K562 (cell line): Measurements from ENCODE around the gene ADAMTS14. TPM values are rescaled to one million over a fixed set of nuclear protein-coding genes. Genes with fewer than 3 reads are reported as not detected.
A peak's percentile ranks its signal among the peaks of the same experiment; 100 is the strongest.

ENCODE experiments used
- ATAC-seq: fragments of 200-7000 bp; cut with Tn5 transposase; 3 replicates; pipeline ENCODE4 v1.9.1; 2020; ENCODE audit warnings: moderate library complexity
- BruUV-seq: library from RNA; stranded (reverse); fragments of 400-500 nt; replicated peaks from 2 replicates; lab custom pipeline; 2021; lab: Mats Ljungman, UMichigan
- CTCF ChIA-PET: fragments of 300-600 bp; formaldehyde crosslinking; extraction: SDS; loops from one replicate; lab custom pipeline; 2021; ENCODE audit warnings: low intra/inter-chr PET ratio; lab: Yijun Ruan, JAX
- POLR2A ChIA-PET: fragments of 300-600, 350-650 bp; sonication (Branson Sonifier 250); formaldehyde crosslinking; extraction: SDS; loops from one replicate; lab custom pipeline; 2021; ENCODE audit warnings: antibody characterized with exemption, inconsistent platforms; lab: Yijun Ruan, JAX
- DNase-seq, 4 experiments: peaks; one replicate each; pipeline versions ENCODE4 v3.0.0 to v3.0.0-alpha.2; 2011 to 2018; ENCODE audit warnings: low spot score in 3 of 4, mixed read lengths in 3 of 4; ENCODE audit errors: extremely low read depth in 1 of 4
- FAIRE-seq: peaks from 2 replicates; lab custom pipeline; 2011; peaks lifted over from hg19 to GRCh38; lab: Jason Lieb, UNC
- H2AFZ ChIP-seq: 2 replicates; pipeline ENCODE4 v1.6.0; 2011; ENCODE audit warnings: low read depth, low read length, control low read depth, inconsistent platforms
- H3K27ac ChIP-seq: fragments of 200-600 bp; 3 replicates; pipeline ENCODE4 v1.8.0; 2011; ENCODE audit warnings: low read depth, mild to moderate bottlenecking, control low read depth, inconsistent platforms, low read length, moderate library complexity, mixed read lengths; ENCODE audit errors: extremely low read depth
- H3K27me3 ChIP-seq, 2 experiments: fragments of 300-600 bp in 1 of 2; 2 replicates in 1 of 2; 3 replicates in 1 of 2; pipeline versions ENCODE4 v1.6.0 to v1.8.0; 2011; ENCODE audit warnings: inconsistent platforms in 2 of 2, low read length in 2 of 2, mild to moderate bottlenecking in 1 of 2, mixed read lengths in 1 of 2, moderate library complexity in 1 of 2; ENCODE audit not compliant: control insufficient read depth in 2 of 2, insufficient read depth in 2 of 2
- H3K36me3 ChIP-seq: fragments of 300-600 bp; 3 replicates; pipeline ENCODE4 v1.8.0; 2011; ENCODE audit warnings: mild to moderate bottlenecking, low read length, inconsistent platforms; ENCODE audit not compliant: control insufficient read depth, insufficient read depth
- H3K4me1 ChIP-seq, 2 experiments: fragments of 200-600 bp in 1 of 2; replicated peaks in 1 of 2; 2 replicates in 1 of 2; 3 replicates in 1 of 2; pipeline versions ENCODE4 v1.5.1 to v1.8.0; 2011; ENCODE audit warnings: inconsistent platforms in 2 of 2, low read length in 2 of 2, mild to moderate bottlenecking in 1 of 2, mixed read lengths in 1 of 2, moderate library complexity in 1 of 2; ENCODE audit not compliant: control insufficient read depth in 2 of 2, insufficient read depth in 2 of 2
- H3K4me2 ChIP-seq: 2 replicates; pipeline ENCODE4 v1.6.1; 2011; ENCODE audit warnings: low read length, control low read depth, inconsistent platforms, mixed read lengths; ENCODE audit not compliant: insufficient read depth
- H3K4me3 ChIP-seq: fragments of 200-600 bp; sonication (generic), shearing (Covaris generic); 2 replicates; pipeline ENCODE4 v1.5.1; 2016; ENCODE audit warnings: control low read depth, inconsistent platforms
- H3K79me2 ChIP-seq: fragments of 200-600 bp; 3 replicates; pipeline ENCODE4 v1.8.0; 2011; ENCODE audit warnings: low read length, inconsistent platforms; ENCODE audit not compliant: control insufficient read depth, insufficient read depth
- H3K9ac ChIP-seq, 2 experiments: 2 replicates each; pipeline versions ENCODE4 v1.6.0 to v1.6.1; 2011; ENCODE audit warnings: low read depth in 2 of 2, low read length in 2 of 2, control low read depth in 1 of 2, inconsistent platforms in 1 of 2, mild to moderate bottlenecking in 1 of 2, mixed read lengths in 1 of 2; ENCODE audit not compliant: insufficient read depth in 1 of 2
- H3K9me1 ChIP-seq: one replicate; pipeline ENCODE4 v1.6.0; 2011; ENCODE audit warnings: inconsistent platforms, mild to moderate bottlenecking, low read length, moderate library complexity; ENCODE audit not compliant: control insufficient read depth, insufficient read depth
- H3K9me3 ChIP-seq: replicated peaks from 2 replicates; pipeline ENCODE4 v1.5.1; 2011; ENCODE audit warnings: low read depth, low read length, inconsistent platforms; ENCODE audit not compliant: control insufficient read depth, insufficient read depth
- H4K20me1 ChIP-seq: replicated peaks from 2 replicates; pipeline ENCODE4 v1.6.1; 2011; ENCODE audit warnings: low read length, inconsistent platforms, mixed read lengths; ENCODE audit not compliant: control insufficient read depth, insufficient read depth
- ADNP ChIP-seq: fragments of 200-800 bp; sonication (Bioruptor generic); IDR thresholded peaks from 2 replicates; pipeline ENCODE4 v1.6.1; 2016; ENCODE audit warnings: missing genetic modification characterization, missing compliant biosample characterization
- ATF1 ChIP-seq, 2 experiments: fragments of 450-650 bp in 1 of 2; IDR thresholded peaks; 2 replicates each; pipeline ENCODE4 v1.6.1; 2016; ENCODE audit warnings: missing compliant biosample characterization in 1 of 2, missing genetic modification characterization in 1 of 2
- CLOCK ChIP-seq: fragments of 250-450 bp; sonication (Bioruptor Pico); IDR thresholded peaks from 2 replicates; pipeline ENCODE4 v1.4.0; 2020; ENCODE audit warnings: mild to moderate bottlenecking, moderate library complexity, borderline replicate concordance
- CREM ChIP-seq: IDR thresholded peaks from 2 replicates; pipeline ENCODE4 v1.6.1; 2014; ENCODE audit warnings: antibody characterized with exemption, low read depth
- DPF2 ChIP-seq: fragments of 450-650 bp; IDR thresholded peaks from 2 replicates; pipeline ENCODE4 v1.6.1; 2016
- ELK3 ChIP-seq: fragments of 450-650 bp; formaldehyde crosslinking; IDR thresholded peaks from 2 replicates; pipeline ENCODE4 v1.4.0; 2020; ENCODE audit warnings: mild to moderate bottlenecking
- ESRRA ChIP-seq: fragments of 450-650 bp; IDR thresholded peaks from 2 replicates; pipeline ENCODE4 v1.6.1; 2014; ENCODE audit warnings: low read depth, mild to moderate bottlenecking, moderate library complexity, borderline replicate concordance
- KDM2B ChIP-seq: fragments of 250-450 bp; sonication (Bioruptor Pico); IDR thresholded peaks from 2 replicates; pipeline ENCODE4 v1.8.0; 2021; ENCODE audit warnings: mild to moderate bottlenecking, moderate library complexity
- MAZ ChIP-seq, 2 experiments: fragments of 450-650 bp in 1 of 2; sonication (generic) in 1 of 2; formaldehyde crosslinking; IDR thresholded peaks in 1 of 2; conservative IDR thresholded peaks in 1 of 2; 2 replicates each; pipeline versions ENCODE4 v1.4.0 to v1.5.0; 2020; ENCODE audit warnings: mild to moderate bottlenecking in 1 of 2, missing genetic modification reagents in 1 of 2
- MYBL2 ChIP-seq, 2 experiments: fragments of 450-650 bp in 1 of 2; sonication (generic) in 1 of 2; formaldehyde crosslinking in 1 of 2; IDR thresholded peaks; 2 replicates each; pipeline versions ENCODE4 v1.6.1 to v1.8.1; 2017 to 2022; ENCODE audit warnings: borderline replicate concordance in 1 of 2, inconsistent platforms in 1 of 2, low read depth in 1 of 2, mild to moderate bottlenecking in 1 of 2, missing genetic modification reagents in 1 of 2, moderate library complexity in 1 of 2
- MYC ChIP-seq, 2 experiments: fragments of 250-450 bp in 1 of 2; sonication (Bioruptor Pico) in 1 of 2; IDR thresholded peaks; 2 replicates each; pipeline versions ENCODE4 v1.5.1 to v1.6.1; 2012 to 2021; ENCODE audit warnings: low read depth in 2 of 2, borderline replicate concordance in 1 of 2, improper control_type of control experiment in 1 of 2, low read length in 1 of 2, mild to moderate bottlenecking in 1 of 2, moderate library complexity in 1 of 2
- NEUROD1 ChIP-seq: fragments of 150-350 bp; IDR thresholded peaks from 2 replicates; pipeline ENCODE4 v1.6.1; 2014; ENCODE audit warnings: borderline replicate concordance, low read length, low read depth; ENCODE audit not compliant: partially characterized antibody
- SOX6 ChIP-seq: fragments of 450-650 bp; IDR thresholded peaks from 2 replicates; pipeline ENCODE4 v1.6.1; 2014; ENCODE audit warnings: mild to moderate bottlenecking
- TAF15 ChIP-seq: fragments of 200-400 bp; formaldehyde crosslinking; IDR thresholded peaks from 2 replicates; pipeline ENCODE4 v1.6.1; 2017; ENCODE audit warnings: mild to moderate bottlenecking, low read depth, low read length, moderate library complexity
- ZFP36 ChIP-seq: fragments of 150-350 bp; IDR thresholded peaks from 2 replicates; pipeline ENCODE4 v1.6.1; 2018; ENCODE audit warnings: low read length, low read depth; ENCODE audit not compliant: partially characterized antibody
- ZKSCAN8 ChIP-seq: fragments of 200-800 bp; sonication (Bioruptor generic); IDR thresholded peaks from 2 replicates; pipeline ENCODE4 v1.6.1; 2016; ENCODE audit warnings: missing genetic modification characterization, missing compliant biosample characterization
- ZNF830 ChIP-seq: fragments of 250-450 bp; sonication (Bioruptor Pico); IDR thresholded peaks from 2 replicates; pipeline ENCODE4 v1.5.0; 2021; ENCODE audit warnings: mild to moderate bottlenecking
- WGBS: fragments of 100-300 bp; shearing (Covaris generic); methylation state at CpG from one replicate; pipeline ENCODE4 v1.1.6; 2016; ENCODE audit warnings: low coverage, mixed read lengths; ENCODE audit not compliant: insufficient coverage; ENCODE audit errors: missing lambda C conversion rate; 5-methylcytosine and 5-hydroxymethylcytosine counted together
- in situ Hi-C: fragments of 300-500 bp; cut with MboI; formaldehyde crosslinking; loops from 4 replicates; pipeline ENCODE4 v1.15.0; 2018; ENCODE audit warnings: inconsistent platforms, mixed read lengths
- intact Hi-C: fragments of 100-400 bp; cut with micrococcal nuclease; formaldehyde crosslinking; loops from 2 replicates; pipeline ENCODE4 v1.14.2; 2022
- polyA plus RNA-seq, 8 experiments: library from polyadenylated mRNA; depleted of rRNA in 4 of 8; stranded (reverse) in 5 of 8; unstranded in 3 of 8; fragments of >200 nt; fragmentation: Nextera tagmentation in 2 of 8; fragmentation: Illumina TruSeq in 1 of 8; extraction: Ambion mirVana in 2 of 8; extraction: Trizol in 1 of 8; gene quantifications; 2 replicates each; pipeline versions ENCODE4 v1.2.1 to v1.2.3, GENCODE V29; 2011 to 2014; ENCODE audit warnings: inconsistent platforms in 1 of 8, missing spikeins in 1 of 8
- total RNA-seq, 7 experiments: library from RNA; depleted of rRNA in 6 of 7; stranded (reverse); fragments of >200 nt in 6 of 7; fragmentation: Illumina TruSeq in 2 of 7; extraction: Trizol in 2 of 7; gene quantifications; 2 replicates each; pipeline versions ENCODE4 v1.2.1 to v1.2.3, GENCODE V29; 2011 to 2021; ENCODE audit warnings: low replicate concordance in 1 of 7

The ADAMTS14 gene
- total and polyA plus RNA-seq, 9 of the 15 experiments (the other 6 are each of a cell fraction or from before 2014, with no cell fraction given): 0.04 to 37.4 (median 15.9) TPM

- DNase-seq (no peak), FAIRE-seq (no peak), ATAC-seq (no peak)
- Histone ChIP-seq H3K4me1 (peaks cover 70 to 77% of the 10 kb centered on the region in 2 experiments), H4K20me1 (no peaks in the 10 kb centered on the region), H3K27me3 (no peaks in the 10 kb centered on the region), H3K9ac (peak overlapping the region; percentile 11 to 96; a peak in 3 of 4 replicates), H3K4me3 (no peak overlapping the region), H3K27ac (peak overlapping the region; percentile 16; the same call in 2 of the 3 replicates), H3K36me3 (peaks cover 55% of the 10 kb centered on the region), H3K9me3 (no peaks in the 10 kb centered on the region), H3K79me2 (peaks cover 87% of the 10 kb centered on the region), H3K4me2 (peak overlapping the region; percentile 78), H3K9me1 (no peaks in the 10 kb centered on the region), H2AFZ (no peak overlapping the region)
- CTCF ChIA-PET: no interaction called here
- 60% methylated on average over 14 of the region's 14 CpGs for WGBS
- intact Hi-C loops (no loop called here), in situ Hi-C loops (no loop called here)
- no TSS peak for BruUV-seq
- POLR2A ChIA-PET: interaction anchor here (0.6 to 2.2 kb wide), 6 partner anchors 10 to 1059 kb away, joined by 3 to 9 read pairs (median 3); no protein-coding TSS in a partner anchor
- TF ChIP-seq DPF2: peak; percentile 46; the same call in 1 of the 2 replicates
- no peak for TF ChIP-seq ZKSCAN8 (CRISPR knock-in tag)
- TF ChIP-seq MAZ (CRISPR knock-in tag; conservative IDR thresholded peaks at IDR 0.05 in 1 of 2, IDR thresholded peaks at IDR 0.05 in 1 of 2): 0 out of 4 replicates have a peak, but pooled peaks of 1 of the 2 experiments have one; percentile 42
- no peak for TF ChIP-seq MYBL2 (IDR thresholded peaks at IDR 0.05; ENCODE audit: low read depth)
- no peak for TF ChIP-seq MYBL2 (CRISPR knock-in tag; IDR thresholded peaks at IDR 0.05; ENCODE audit: borderline replicate concordance)
- TF ChIP-seq NEUROD1: no peak
- no peak for TF ChIP-seq TAF15
- TF ChIP-seq KDM2B (CRISPR knock-in tag): no peak
- peak; percentile 11 for TF ChIP-seq ZFP36
- peak; percentile 61 for TF ChIP-seq SOX6
- no peak for TF ChIP-seq ATF1 (CRISPR knock-in tag; IDR thresholded peaks at IDR 0.05)
- TF ChIP-seq ATF1 (tag; IDR thresholded peaks at IDR 0.05): 0 out of 2 replicates have a peak, but pooled peaks have one; percentile 18
- TF ChIP-seq ADNP (tag): no peak
- no peak for TF ChIP-seq CLOCK (CRISPR knock-in tag)
- TF ChIP-seq MYC (IDR thresholded peaks at IDR 0.05; ENCODE audit: low read depth, low read length): no peak
- 0 out of 2 replicates have a peak, but pooled peaks have one; percentile 50 for TF ChIP-seq MYC (CRISPR knock-in tag; IDR thresholded peaks at IDR 0.05; ENCODE audit: borderline replicate concordance, low read depth)
- no peak for TF ChIP-seq ELK3 (CRISPR knock-in tag)
- TF ChIP-seq CREM: 0 out of 2 replicates have a peak, but pooled peaks have one; percentile 37
- no peak for TF ChIP-seq ESRRA
- TF ChIP-seq ZNF830: 0 out of 2 replicates have a peak, but pooled peaks have one; percentile 62
Observed at GRCh38 chr10:70675496-70676161, 3.3 kb downstream of the ADAMTS14 start.
